GM23248 (cell line): ENCODE data around the gene PLA2G4E.

Source experiments
- EZH2 ChIP-seq: fragments of 200-600 bp; sonication (generic); IDR thresholded peaks from 2 replicates; pipeline ENCODE4 v1.6.1; 2018; ENCODE audit warnings: antibody characterized with exemption, mild to moderate bottlenecking; ENCODE audit not compliant: insufficient read depth, poor library complexity, severe bottlenecking
- EZH2phosphoT487 ChIP-seq: fragments of 200-600 bp; sonication (generic); IDR thresholded peaks from 2 replicates; pipeline ENCODE4 v1.6.1; 2018; ENCODE audit warnings: antibody characterized with exemption, moderate library complexity, mild to moderate bottlenecking, low read depth; ENCODE audit not compliant: insufficient read depth

DNA sequence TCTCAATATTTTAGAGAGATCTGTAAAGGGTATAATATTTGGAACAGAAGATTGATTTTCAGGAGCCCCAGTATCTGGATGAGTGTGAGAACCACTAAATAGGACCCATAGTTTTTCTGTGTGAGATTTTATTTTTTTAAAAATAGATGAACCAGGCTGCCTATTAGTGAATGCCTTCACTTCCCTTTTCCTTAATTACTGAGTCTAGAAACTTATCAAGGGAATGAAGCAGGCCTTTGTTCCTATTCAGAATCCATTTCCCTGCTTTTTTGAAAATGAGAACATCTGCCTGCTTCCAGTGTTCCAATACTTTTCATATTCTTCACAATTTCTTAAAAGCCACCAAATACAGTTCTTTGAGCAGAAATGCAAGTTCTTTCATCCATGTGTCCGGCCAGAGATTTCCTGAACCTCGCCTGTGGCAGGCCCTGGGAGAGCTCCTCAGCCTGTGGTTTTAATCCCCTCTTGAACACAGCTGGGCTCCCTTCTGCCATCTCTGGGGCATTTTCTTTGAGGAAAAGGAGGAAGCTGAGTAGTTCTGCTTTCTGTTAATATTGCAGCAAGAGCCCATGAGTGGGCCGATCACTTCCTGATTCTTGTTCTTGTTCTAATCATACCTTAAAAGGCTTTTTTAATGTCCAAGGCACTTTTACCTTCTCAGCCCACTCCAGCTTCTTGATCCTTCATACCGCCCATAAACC lies 53.2 kb downstream of the PLA2G4E start:
- no peak for TF ChIP-seq EZH2phosphoT487
- no peak for TF ChIP-seq EZH2
